GM10266 (cell line): Measurements from ENCODE around the gene DNAH14.
"Not testable (repeated sequence)": the region's sequence is repeated elsewhere in the genome, so short reads cannot be mapped to it uniquely, and the experiment has no call there.

Experiments used
- DNase-seq: peaks from one replicate; pipeline ENCODE4 v3.0.0; 2012; ENCODE audit errors: extremely low spot score
- TF ChIP-seq, protein P1 (sequence below): IDR thresholded peaks from 2 replicates; pipeline ENCODE4 v1.5.1; 2012; ENCODE audit warnings: mild to moderate bottlenecking, low read depth; ENCODE audit not compliant: control insufficient read depth, insufficient read depth; ENCODE audit errors: missing control alignments

DNAH14 gene

DNA sequence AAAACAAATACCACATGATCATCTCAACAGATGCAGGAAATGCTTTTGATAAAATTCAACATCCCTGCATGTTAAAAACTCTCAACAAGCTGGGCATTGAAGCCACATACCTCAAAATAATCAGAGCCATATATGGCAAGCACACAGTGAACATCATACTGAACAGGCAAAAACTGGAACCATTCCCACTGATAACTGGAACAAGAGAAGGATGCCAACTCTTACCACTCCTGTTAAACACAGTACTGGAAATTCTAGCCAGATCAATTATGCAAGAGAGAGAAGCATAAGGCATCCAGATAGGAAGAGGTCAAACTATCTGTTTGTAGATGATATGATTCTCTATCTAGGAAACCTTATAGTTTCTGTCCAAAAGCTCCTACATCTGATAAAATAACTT, 91.6 kb downstream of the DNAH14 start:
- TF ChIP-seq, protein P1, sequence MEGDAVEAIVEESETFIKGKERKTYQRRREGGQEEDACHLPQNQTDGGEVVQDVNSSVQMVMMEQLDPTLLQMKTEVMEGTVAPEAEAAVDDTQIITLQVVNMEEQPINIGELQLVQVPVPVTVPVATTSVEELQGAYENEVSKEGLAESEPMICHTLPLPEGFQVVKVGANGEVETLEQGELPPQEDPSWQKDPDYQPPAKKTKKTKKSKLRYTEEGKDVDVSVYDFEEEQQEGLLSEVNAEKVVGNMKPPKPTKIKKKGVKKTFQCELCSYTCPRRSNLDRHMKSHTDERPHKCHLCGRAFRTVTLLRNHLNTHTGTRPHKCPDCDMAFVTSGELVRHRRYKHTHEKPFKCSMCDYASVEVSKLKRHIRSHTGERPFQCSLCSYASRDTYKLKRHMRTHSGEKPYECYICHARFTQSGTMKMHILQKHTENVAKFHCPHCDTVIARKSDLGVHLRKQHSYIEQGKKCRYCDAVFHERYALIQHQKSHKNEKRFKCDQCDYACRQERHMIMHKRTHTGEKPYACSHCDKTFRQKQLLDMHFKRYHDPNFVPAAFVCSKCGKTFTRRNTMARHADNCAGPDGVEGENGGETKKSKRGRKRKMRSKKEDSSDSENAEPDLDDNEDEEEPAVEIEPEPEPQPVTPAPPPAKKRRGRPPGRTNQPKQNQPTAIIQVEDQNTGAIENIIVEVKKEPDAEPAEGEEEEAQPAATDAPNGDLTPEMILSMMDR = no peak

DNA sequence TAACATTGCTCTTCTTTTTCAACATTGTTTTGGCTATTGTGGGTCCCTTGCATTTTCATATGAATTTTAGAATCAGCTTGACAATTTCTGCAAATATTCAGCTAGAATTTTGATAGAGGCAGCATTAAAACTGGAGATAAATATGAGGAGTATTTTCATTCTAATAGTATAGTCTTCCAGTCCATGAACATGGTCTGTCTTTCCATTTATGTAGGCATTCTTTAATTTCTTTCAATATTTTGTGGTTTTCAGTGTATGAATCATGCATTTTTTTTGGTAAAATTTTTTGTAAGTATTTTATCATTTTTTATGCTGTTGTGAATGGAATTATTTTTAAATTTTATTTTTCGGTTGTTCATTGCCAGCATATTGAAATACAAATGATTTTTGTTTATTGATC, 97.2 kb downstream of the DNAH14 start:
- TF ChIP-seq, protein P1 = no peak
- DNase-seq = no peak

More for the DNA sequence above, 91.6 kb downstream of the DNAH14 start:
- DNase-seq = no peak

DNA sequence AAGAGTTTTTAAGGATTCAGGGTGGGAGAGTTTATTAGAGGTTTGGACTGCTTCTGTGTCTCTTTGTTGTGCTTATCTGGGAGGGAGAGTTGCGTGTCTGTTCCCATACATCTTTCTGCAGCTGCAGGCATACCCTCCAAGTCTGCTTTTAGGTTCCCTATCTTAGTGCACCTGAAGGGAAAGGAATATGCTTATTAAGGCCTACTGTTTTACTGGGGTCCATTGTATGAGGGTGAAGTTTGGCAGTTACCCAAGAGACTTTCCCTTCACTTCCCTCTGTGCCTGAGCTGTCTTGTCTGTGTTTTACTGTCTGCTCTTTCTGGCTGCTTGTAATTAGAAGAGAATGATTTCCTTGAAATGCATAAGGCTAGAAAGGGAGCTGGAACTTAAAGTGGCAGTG, 107.0 kb downstream of the DNAH14 start:
- DNase-seq = not testable (repeated sequence)

- TF ChIP-seq, protein P1 = no peak
- no peak for DNase-seq
Measured at GRCh38 chr1:225042263-225042662, 112.8 kb downstream of the DNAH14 start.

DNA sequence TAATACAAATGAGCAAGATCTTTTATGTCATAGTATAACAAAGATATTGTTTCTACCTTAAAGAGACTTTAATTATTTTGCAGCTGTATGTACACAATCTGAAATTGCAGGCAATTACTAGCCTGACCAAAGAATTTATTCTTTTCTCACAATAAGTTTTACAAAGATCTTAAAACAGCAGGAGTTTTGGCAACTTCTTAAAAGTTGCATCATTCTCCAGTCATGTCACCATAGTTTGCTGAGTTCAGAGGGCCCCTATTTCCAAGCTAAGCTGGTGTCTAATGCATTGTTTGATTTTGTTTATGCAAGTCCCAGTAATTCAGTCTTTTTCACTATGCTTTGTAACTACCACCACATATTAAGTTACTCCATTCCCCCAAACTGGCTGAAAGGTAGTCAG, 114.8 kb downstream of the DNAH14 start:
- TF ChIP-seq, protein P1 = no peak
- DNase-seq = no peak

GRCh38 chr1:225049594-225049993, 120.1 kb downstream of the DNAH14 start:
- no peak for DNase-seq
- TF ChIP-seq, protein P1 = no peak

DNA sequence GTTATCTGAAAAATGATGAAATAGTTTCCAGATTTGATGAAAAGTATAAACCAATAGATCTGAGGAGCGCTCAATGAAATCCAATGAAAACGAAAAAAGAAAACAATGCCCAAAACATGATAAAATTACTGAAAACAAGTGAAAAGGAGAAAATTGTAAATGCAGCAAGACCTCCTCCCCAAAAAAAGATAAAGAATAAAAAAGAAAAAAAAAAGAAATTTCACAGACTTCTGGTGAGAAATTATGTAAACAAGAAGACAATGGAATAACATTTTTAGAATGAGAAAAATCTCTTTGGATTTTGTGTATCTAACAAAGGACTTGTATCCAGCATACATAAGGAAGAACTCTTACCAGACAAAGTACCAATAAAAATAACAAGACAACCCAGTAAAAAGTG, 134.2 kb downstream of the DNAH14 start:
- DNase-seq = no peak
- TF ChIP-seq, protein P1 = no peak

DNA sequence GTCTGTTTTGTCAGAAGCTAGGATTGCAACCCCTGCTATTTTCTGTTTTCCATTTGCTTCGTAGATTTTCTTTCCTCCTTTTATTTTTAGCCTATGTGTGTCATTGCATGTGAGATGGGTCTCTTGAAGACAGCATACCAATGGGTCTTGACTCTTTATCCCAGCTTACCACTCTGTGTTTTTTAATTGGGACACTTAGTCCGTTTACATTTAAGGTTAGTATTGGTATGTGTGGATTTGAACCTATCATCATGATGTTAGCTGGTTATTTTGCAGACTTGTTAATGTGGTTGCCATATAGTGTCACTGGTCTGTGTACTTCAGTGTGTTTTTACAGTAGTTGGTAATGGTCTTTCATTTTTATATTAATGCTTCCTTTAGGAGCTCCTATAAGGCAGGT, 141.5 kb downstream of the DNAH14 start:
- DNase-seq = no peak
- TF ChIP-seq, protein P1 = no peak
